Ishikawa (cell line): ENCODE measurements around the gene SPINK14.

Experiments used
- MAX ChIP-seq: IDR thresholded peaks from 2 replicates; pipeline ENCODE4 v1.6.1; 2012
- REST ChIP-seq: IDR thresholded peaks from 2 replicates; pipeline ENCODE4 v1.6.1; 2012; ENCODE audit warnings: low read depth, mild to moderate bottlenecking
- TAF1 ChIP-seq: IDR thresholded peaks from 2 replicates; pipeline ENCODE4 v1.6.1; 2012; ENCODE audit warnings: low read depth, mild to moderate bottlenecking
- ZBTB7A ChIP-seq: IDR thresholded peaks from 2 replicates; pipeline ENCODE4 v1.6.1; 2012; ENCODE audit warnings: low read depth

- TF ChIP-seq TAF1 = no peak
- TF ChIP-seq MAX = no peak
- no peak for TF ChIP-seq REST
- no peak for TF ChIP-seq ZBTB7A
These were observed 8.9 kb downstream of the SPINK14 start for GRCh38 chr5:148177207-148177606.
